Midbrain (tissue), 1 donor: ENCODE results near the gene MMP10.

Experiments
- DNase-seq: peaks from one replicate; lab custom pipeline; 2025; lab: John Stamatoyannopoulos, UW

The MMP10 gene

GRCh38 chr11:102727890-102728289 lies 52.5 kb downstream of the MMP10 start:
- no peak for DNase-seq

- no peak for DNase-seq
Measured at GRCh38 chr11:102724904-102725500, 55.4 kb downstream of the MMP10 start, which contains the start of gene MMP8. TSS of gene MMP8 (minus strand) at chr11:102724954. CDS start at chr11:102724855, 99 bp downstream.

GRCh38 chr11:102722821-102723220 lies 57.6 kb downstream of the MMP10 start:
- no peak for DNase-seq
